ENCODE measurements around the gene HGS.

GRCh38 chr17:81695801-81696200 lies 12.0 kb downstream of the HGS start:
- TF ChIP-seq CTCF (IDR thresholded peaks at IDR 0.05) (no peak), POLR2A (IDR thresholded peaks at IDR 0.05) (no peak)

Data from vagina (tissue), 2 donors.